Measurements from ENCODE around the gene TCL1A. TPM values are rescaled to one million over a fixed set of nuclear protein-coding genes. Genes with fewer than 3 reads are reported as not detected.

The TCL1A gene
- total RNA-seq, 1 experiment from 2014 or later, result not detected

DNA sequence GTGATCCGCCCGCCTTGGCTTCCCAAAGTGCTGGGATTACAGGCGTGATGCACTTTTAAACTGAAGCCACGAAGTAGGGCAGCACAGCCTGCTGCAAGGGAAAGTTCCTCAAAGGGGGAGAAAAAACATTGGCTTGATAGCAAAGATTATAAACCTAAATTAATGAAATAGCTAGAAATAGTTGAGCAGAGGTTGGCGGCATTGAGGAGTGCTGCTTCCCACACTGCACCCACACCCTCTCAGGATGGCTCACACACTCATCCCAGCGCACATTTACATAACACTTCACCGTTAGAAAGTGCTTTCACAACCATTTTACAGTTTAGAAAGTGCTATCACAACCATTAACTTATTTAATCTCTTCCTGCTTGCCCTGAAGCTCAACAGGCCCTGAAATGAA lies 44.4 kb upstream of the TCL1A start:
- Histone ChIP-seq H3T11ph (ENCODE audit: low read length) (no peak overlapping the region), H3K23me2 (ENCODE audit: insufficient read length, low read depth, low read length, poor library complexity, severe bottlenecking) (no peaks in the 10 kb centered on the region), H2BK5ac (ENCODE audit: insufficient read length, low read length) (no peak overlapping the region), H2BK120ac (ENCODE audit: low read depth, low read length, poor library complexity, severe bottlenecking) (no peak overlapping the region), H3K79me1 (ENCODE audit: insufficient read depth, low read depth, low read length, poor library complexity, severe bottlenecking) (no peaks in the 10 kb centered on the region), H2AK5ac (ENCODE audit: insufficient read length, low read length) (no peak overlapping the region), H3K79me2 (ENCODE audit: insufficient read depth, low read length) (no peaks in the 10 kb centered on the region), H3K4me2 (ENCODE audit: insufficient read depth, insufficient read length, low read length) (no peak overlapping the region), H3K27ac (ENCODE audit: insufficient read length, low read depth, low read length) (no peak overlapping the region), H3K9ac (ENCODE audit: extremely low read depth, insufficient read length, low read length) (no peak overlapping the region), H4K91ac (ENCODE audit: insufficient read length, low read depth, low read length) (no peak overlapping the region), H3K9me3 (ENCODE audit: control insufficient read depth, low read depth, low read length) (no peaks in the 10 kb centered on the region), H2BK15ac (ENCODE audit: low read depth, low read length) (no peak overlapping the region), H3K56ac (ENCODE audit: insufficient read length, low read depth, low read length) (no peak overlapping the region), H3K4ac (ENCODE audit: low read depth, low read length) (no peak overlapping the region), H2AFZ (ENCODE audit: low read length) (no peak overlapping the region), H3K18ac (ENCODE audit: insufficient read length, low read depth, low read length) (no peak overlapping the region), H4K5ac (ENCODE audit: insufficient read length, low read depth, low read length) (no peak overlapping the region), H2BK20ac (ENCODE audit: low read depth, low read length, poor library complexity, severe bottlenecking) (no peak overlapping the region), H4K20me1 (ENCODE audit: control insufficient read depth, insufficient read depth, insufficient read length) (no peaks in the 10 kb centered on the region), H2BK12ac (ENCODE audit: insufficient read length, low read depth, low read length) (no peak overlapping the region), H3K14ac (ENCODE audit: insufficient read depth, low read length) (0 out of 2 replicates have a peak overlapping the region, but pooled peaks have one; percentile 9), H3K27me3 (ENCODE audit: insufficient read depth, low read length) (no peaks in the 10 kb centered on the region; the same call in 1 of the 2 replicates), H4K8ac (replicated peaks; ENCODE audit: insufficient read length, low read depth, low read length) (no peak overlapping the region), H3K23ac (ENCODE audit: insufficient read length, low read depth, low read length) (no peak overlapping the region), H3K4me1 (ENCODE audit: insufficient read depth, low read length) (no peaks in the 10 kb centered on the region)
- Mint-ChIP-seq H3K4me3 (no peak overlapping the region), H3K4me1 (peaks cover 12 to 14% of the 10 kb centered on the region in 2 experiments), H3K27ac (no peak overlapping the region; a peak in 1 of 7 replicates), H3K27me3 (ENCODE audit: low read depth) (peaks cover 22% of the 10 kb centered on the region), H3K36me3 (ENCODE audit: insufficient read depth in 1 of 3, low read depth in 3 of 3) (no peaks in the 10 kb centered on the region; a peak in 1 of 7 replicates), H3K9me3 (peaks cover 0 to 2% of the 10 kb centered on the region in 2 experiments; a peak in 1 of 5 replicates)
- no peak for DNase-seq
- WGBS (ENCODE audit: extremely low coverage, insufficient read length, low lambda C conversion rate), result no CpG with 5 or more reads among the region's 7 CpGs
- TF ChIP-seq, protein P1, sequence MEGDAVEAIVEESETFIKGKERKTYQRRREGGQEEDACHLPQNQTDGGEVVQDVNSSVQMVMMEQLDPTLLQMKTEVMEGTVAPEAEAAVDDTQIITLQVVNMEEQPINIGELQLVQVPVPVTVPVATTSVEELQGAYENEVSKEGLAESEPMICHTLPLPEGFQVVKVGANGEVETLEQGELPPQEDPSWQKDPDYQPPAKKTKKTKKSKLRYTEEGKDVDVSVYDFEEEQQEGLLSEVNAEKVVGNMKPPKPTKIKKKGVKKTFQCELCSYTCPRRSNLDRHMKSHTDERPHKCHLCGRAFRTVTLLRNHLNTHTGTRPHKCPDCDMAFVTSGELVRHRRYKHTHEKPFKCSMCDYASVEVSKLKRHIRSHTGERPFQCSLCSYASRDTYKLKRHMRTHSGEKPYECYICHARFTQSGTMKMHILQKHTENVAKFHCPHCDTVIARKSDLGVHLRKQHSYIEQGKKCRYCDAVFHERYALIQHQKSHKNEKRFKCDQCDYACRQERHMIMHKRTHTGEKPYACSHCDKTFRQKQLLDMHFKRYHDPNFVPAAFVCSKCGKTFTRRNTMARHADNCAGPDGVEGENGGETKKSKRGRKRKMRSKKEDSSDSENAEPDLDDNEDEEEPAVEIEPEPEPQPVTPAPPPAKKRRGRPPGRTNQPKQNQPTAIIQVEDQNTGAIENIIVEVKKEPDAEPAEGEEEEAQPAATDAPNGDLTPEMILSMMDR (conservative IDR thresholded peaks at IDR 0.05), result no peak

All from H9 (cell line).